Right ventricle myocardium inferior (tissue), 1 donor: Measurements from ENCODE around the gene UTP25. TPM values are rescaled to one million over a fixed set of nuclear protein-coding genes. Genes with fewer than 3 reads are reported as not detected.

ENCODE experiments used
- ATAC-seq: fragments of 200-7000 bp; cut with Tn5 transposase; one replicate; pipeline ENCODE4 v1.9.1; 2020; ENCODE audit warnings: mild to moderate bottlenecking, moderate library complexity
- DNase-seq: peaks from one replicate; pipeline ENCODE4 v3.0.0; 2021; ENCODE audit errors: missing footprints
- intact Hi-C: fragments of 100-400 bp; cut with DNase I; formaldehyde crosslinking; loops from one replicate; pipeline ENCODE4 v1.11.0; 2022
- total RNA-seq: library from RNA; stranded (reverse); fragmentation: NEBNext Ultra II Directional; extraction: Animal tissue kit (Norgen Biotek cat#: 25700); gene quantifications from one replicate; pipeline ENCODE4 v1.2.1, GENCODE V29; 2021
- donor health status: DM: no; HTN: yes; CAD: no; lungs with severe emphysema.

Gene UTP25
- total RNA-seq, 1 donor from 2014 or later, result 2.6 TPM

GRCh38 chr1:209802780-209803152, 25.0 kb upstream of the UTP25 start:
- DNase-seq, result no peak
- ATAC-seq, result no peak
- intact Hi-C loops, result no loop called here

GRCh38 chr1:209803568-209803967, 24.2 kb upstream of the UTP25 start:
- no peak for DNase-seq
- ATAC-seq, result no peak

GRCh38 chr1:209805341-209805781, 22.4 kb upstream of the UTP25 start:
- no peak for ATAC-seq
- DNase-seq, result no peak
- intact Hi-C loops, result no loop called here

More at GRCh38 chr1:209803568-209803967, 24.2 kb upstream of the UTP25 start:
- intact Hi-C loops, result no loop called here

- DNase-seq (peak; percentile 93), ATAC-seq (peak; percentile 70)
- intact Hi-C loops, result no loop called here
Observed at GRCh38 chr1:209805875-209806760, 21.7 kb upstream of the UTP25 start, which contains the start of gene IRF6. IRF6 (minus strand) TSS chr1:209806142; CDS start chr1:209801413, 4,729 bp downstream.

- ATAC-seq, result no peak
- intact Hi-C loops, result no loop called here
- no peak for DNase-seq
Observed at GRCh38 chr1:209807509-209807908, 20.3 kb upstream of the UTP25 start.

- peak; percentile 87 for ATAC-seq
- no peak for DNase-seq
- intact Hi-C loops, result no loop called here
Observed at GRCh38 chr1:209808059-209808581, 19.7 kb upstream of the UTP25 start.

GRCh38 chr1:209809611-209810010, 18.2 kb upstream of the UTP25 start:
- ATAC-seq (no peak), DNase-seq (no peak)
- intact Hi-C loops, result no loop called here

- ATAC-seq (no peak), DNase-seq (no peak)
- intact Hi-C loops, result no loop called here
Observed at GRCh38 chr1:209810783-209811182, 17.0 kb upstream of the UTP25 start.

- ATAC-seq, result no peak
- intact Hi-C loops, result no loop called here
- DNase-seq, result no peak
Observed at GRCh38 chr1:209813902-209814301, 13.9 kb upstream of the UTP25 start.

- intact Hi-C loops, result no loop called here
- DNase-seq, result no peak
- no peak for ATAC-seq
Observed at GRCh38 chr1:209815490-209815889, 12.3 kb upstream of the UTP25 start.

- ATAC-seq, result no peak
- intact Hi-C loops, result no loop called here
- no peak for DNase-seq
Observed at GRCh38 chr1:209815931-209816341, 11.8 kb upstream of the UTP25 start.

GRCh38 chr1:209816923-209817322, 10.8 kb upstream of the UTP25 start:
- DNase-seq (no peak), ATAC-seq (no peak)
- intact Hi-C loops, result no loop called here

GRCh38 chr1:209817691-209818090, 10.1 kb upstream of the UTP25 start:
- intact Hi-C loops, result no loop called here
- peak; percentile 46 for ATAC-seq
- no peak for DNase-seq

- ATAC-seq, result no peak
- no peak for DNase-seq
- intact Hi-C loops, result no loop called here
Observed at GRCh38 chr1:209819058-209819457, 8.7 kb upstream of the UTP25 start.

- DNase-seq, result no peak
- no peak for ATAC-seq
- intact Hi-C loops, result loop anchor here (10.0 kb wide), 3 partner anchors 56 to 414 kb away; partner anchors contain the start of gene SERTAD4
Observed at GRCh38 chr1:209820986-209821385, 6.8 kb upstream of the UTP25 start.

GRCh38 chr1:209822706-209823105, 5.1 kb upstream of the UTP25 start:
- no peak for DNase-seq
- no peak for ATAC-seq
- intact Hi-C loops, result loop anchor here (10.0 kb wide), 3 partner anchors 58 to 412 kb away; partner anchors contain the start of gene SERTAD4

GRCh38 chr1:209823143-209824041, 4.4 kb upstream of the UTP25 start:
- DNase-seq, result no peak
- intact Hi-C loops, result loop anchor here (10.0 kb wide), 3 partner anchors 59 to 411 kb away; partner anchors contain the start of gene SERTAD4
- ATAC-seq, result no peak

GRCh38 chr1:209825591-209826434, 2.0 kb upstream of the UTP25 start:
- intact Hi-C loops, result loop anchor here (2.0 to 10.0 kb wide), 4 partner anchors 41 to 409 kb away; partner anchors contain the start of genes C1orf74 and SERTAD4
- no peak for ATAC-seq
- no peak for DNase-seq
